Skeletal muscle tissue (tissue), 4 donors: ENCODE results near the gene MTHFD2L. TPM values are rescaled to one million over a fixed set of nuclear protein-coding genes. Genes with fewer than 3 reads are reported as not detected.
"Not testable (repeated sequence)": the region's sequence is repeated elsewhere in the genome, so short reads cannot be mapped to it uniquely, and the experiment has no call there.

ENCODE experiments used
- H3K27ac ChIP-seq: one replicate; pipeline ENCODE4 v1.7.0; 2013; ENCODE audit warnings: mild to moderate bottlenecking, low read depth, low read length, inconsistent platforms
- H3K27me3 ChIP-seq, 3 donors: one replicate each; pipeline ENCODE4 v1.7.0; 2013; ENCODE audit warnings: low read length in 3 of 3; ENCODE audit not compliant: control insufficient read depth in 3 of 3, insufficient read depth in 3 of 3
- H3K36me3 ChIP-seq, 3 donors: one replicate each; pipeline ENCODE4 v1.7.0; 2013; ENCODE audit warnings: low read length in 3 of 3; ENCODE audit not compliant: control insufficient read depth in 3 of 3, insufficient read depth in 3 of 3
- H3K4me1 ChIP-seq, 3 donors: one replicate each; pipeline ENCODE4 v1.7.0; 2013; ENCODE audit warnings: low read length in 3 of 3, mild to moderate bottlenecking in 3 of 3; ENCODE audit not compliant: control insufficient read depth in 3 of 3, insufficient read depth in 3 of 3
- H3K4me3 ChIP-seq, 3 donors: one replicate each; pipeline ENCODE4 v1.7.0; 2013; ENCODE audit warnings: low read length in 3 of 3
- H3K9ac ChIP-seq, 3 donors: one replicate each; pipeline ENCODE4 v1.7.0; 2013; ENCODE audit warnings: low read length in 3 of 3, mild to moderate bottlenecking in 3 of 3, moderate library complexity in 2 of 3, low read depth in 1 of 3
- H3K9me3 ChIP-seq, 3 donors: one replicate each; pipeline ENCODE4 v1.7.0; 2013; ENCODE audit warnings: low read length in 3 of 3; ENCODE audit not compliant: control insufficient read depth in 3 of 3
- total RNA-seq: library from RNA; depleted of rRNA; stranded (reverse); fragments of >200 nt; gene quantifications from one replicate; pipeline ENCODE4 v1.2.3, GENCODE V29; 2014
- donor health status: Osteomylitis.

The MTHFD2L gene
- total RNA-seq, 1 donor from 2014 or later, result 20.9 TPM

- Histone ChIP-seq H3K4me3 (no peak overlapping the region), H3K27me3 (peaks cover 0 to 2% (median 0%) of the 10 kb centered on the region in 3 donors), H3K9me3 (peaks cover 0 to 3% (median 0%) of the 10 kb centered on the region in 3 donors), H3K9ac (no peak overlapping the region), H3K36me3 (no peaks in the 10 kb centered on the region), H3K27ac (no peak overlapping the region), H3K4me1 (no peaks in the 10 kb centered on the region)
These were observed 176.7 kb downstream of the MTHFD2L start for GRCh38 chr4:74334636-74335035.

- H3K36me3 ChIP-seq, result no peaks in the 10 kb centered on the region
- H3K27me3 ChIP-seq, result peaks cover 0 to 2% (median 0%) of the 10 kb centered on the region in 3 donors
- no peaks in the 10 kb centered on the region for H3K4me1 ChIP-seq
- H3K4me3 ChIP-seq, result no peak overlapping the region
- H3K9me3 ChIP-seq, result peaks cover 0 to 3% (median 0%) of the 10 kb centered on the region in 3 donors
- H3K27ac ChIP-seq, result no peak overlapping the region
- H3K9ac ChIP-seq, result no peak overlapping the region
These were observed 177.6 kb downstream of the MTHFD2L start for GRCh38 chr4:74335341-74336021.

- Histone ChIP-seq H3K27me3 (peaks cover 0 to 2% (median 0%) of the 10 kb centered on the region in 3 donors), H3K9ac (no peak overlapping the region), H3K4me3 (no peak overlapping the region), H3K4me1 (no peaks in the 10 kb centered on the region), H3K9me3 (peaks cover 0 to 3% (median 0%) of the 10 kb centered on the region in 3 donors), H3K36me3 (no peaks in the 10 kb centered on the region), H3K27ac (no peak overlapping the region)
These were observed 180.9 kb downstream of the MTHFD2L start for GRCh38 chr4:74338792-74339333.

- Histone ChIP-seq H3K4me1 (no peaks in the 10 kb centered on the region), H3K27me3 (no peaks in the 10 kb centered on the region), H3K9ac (no peak overlapping the region), H3K27ac (no peak overlapping the region), H3K36me3 (no peaks in the 10 kb centered on the region), H3K9me3 (no peaks in the 10 kb centered on the region), H3K4me3 (no peak overlapping the region)
These were observed 181.6 kb downstream of the MTHFD2L start for GRCh38 chr4:74339501-74339900.

GRCh38 chr4:74340421-74340820 is 182.5 kb downstream of the MTHFD2L start:
- not testable (repeated sequence) for H3K27ac ChIP-seq, H3K36me3 ChIP-seq, H3K9me3 ChIP-seq, H3K4me3 ChIP-seq, H3K27me3 ChIP-seq, H3K9ac ChIP-seq, H3K4me1 ChIP-seq

- Histone ChIP-seq H3K27ac (no peak overlapping the region), H3K9me3 (peaks cover 0 to 2% (median 0%) of the 10 kb centered on the region in 3 donors), H3K36me3 (no peaks in the 10 kb centered on the region), H3K9ac (no peak overlapping the region), H3K27me3 (no peaks in the 10 kb centered on the region), H3K4me3 (no peak overlapping the region), H3K4me1 (no peaks in the 10 kb centered on the region)
These were observed 186.1 kb downstream of the MTHFD2L start for GRCh38 chr4:74344031-74344430.

Other genes with a start within 250 kb of the MTHFD2L start
- 4.7 TPM for gene PF4, start 176.1 kb upstream of the MTHFD2L start, total RNA-seq
- gene PPBP, start 169.9 kb upstream of the MTHFD2L start, total RNA-seq, result 15.1 TPM
- under 0.01 TPM for gene CXCL5, start 159.4 kb upstream of the MTHFD2L start, total RNA-seq
- gene CXCL3, start 119.4 kb upstream of the MTHFD2L start, total RNA-seq, result not detected
- 3.1 TPM for gene CXCL2, start 58.9 kb upstream of the MTHFD2L start, total RNA-seq
- 0.52 TPM for gene EPGN, start 150.4 kb downstream of the MTHFD2L start, total RNA-seq
- not detected for gene EREG, start 207.0 kb downstream of the MTHFD2L start, total RNA-seq